GM10266 (cell line): ENCODE data around the gene SCARB1.

Experiments
- DNase-seq: peaks from one replicate; pipeline ENCODE4 v3.0.0; 2012; ENCODE audit errors: extremely low spot score
- CTCF ChIP-seq: IDR thresholded peaks from 2 replicates; pipeline ENCODE4 v1.5.1; 2012; ENCODE audit warnings: mild to moderate bottlenecking, low read depth; ENCODE audit not compliant: control insufficient read depth, insufficient read depth; ENCODE audit errors: missing control alignments

The SCARB1 gene

DNA sequence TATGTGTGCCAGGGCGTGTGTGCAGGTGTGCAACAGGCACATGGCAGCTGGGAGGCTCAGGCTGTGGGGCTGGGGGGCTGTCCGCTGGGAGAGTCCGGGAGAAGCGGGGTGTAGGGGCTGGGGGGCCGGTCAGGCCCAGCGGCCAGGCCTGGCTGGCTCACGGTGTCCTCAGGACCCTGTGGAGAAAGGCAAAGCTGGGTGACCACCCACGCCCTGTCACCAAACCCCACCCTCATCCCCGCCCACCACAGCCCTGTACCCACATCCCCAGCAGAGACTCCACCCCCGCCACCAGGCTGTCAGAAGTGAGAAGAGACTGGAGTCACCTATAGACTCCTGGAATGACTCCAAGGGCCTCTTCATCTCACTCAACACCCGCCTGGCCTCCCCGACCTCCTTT, 85.3 kb downstream of the SCARB1 start:
- peak; percentile 55 for DNase-seq

GRCh38 chr12:124777399-124778372, 86.0 kb downstream of the SCARB1 start:
- DNase-seq = no peak
- no peak for TF ChIP-seq CTCF

More for the DNA sequence above, 85.3 kb downstream of the SCARB1 start:
- no peak for TF ChIP-seq CTCF

DNA sequence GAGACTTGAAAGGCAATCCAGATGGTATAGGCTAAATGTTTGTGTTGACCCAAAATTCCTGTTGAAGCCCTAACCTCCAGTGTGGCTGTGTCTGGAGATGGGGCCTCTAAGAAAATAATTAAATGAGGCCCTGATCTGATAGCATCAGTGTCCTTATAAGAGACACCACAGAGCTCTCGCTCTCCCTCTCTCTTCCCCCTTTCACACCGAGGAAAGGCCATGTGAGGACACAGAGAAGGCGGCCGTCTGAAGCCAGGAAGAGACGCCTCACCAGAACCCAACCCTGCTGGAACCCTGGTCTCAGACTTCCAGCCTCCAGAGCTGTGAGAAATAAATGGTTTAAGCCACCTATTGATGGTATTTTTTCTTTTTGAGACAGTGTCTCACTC, 87.5 kb downstream of the SCARB1 start:
- no peak for DNase-seq
- TF ChIP-seq CTCF = no peak

- peak; percentile 86 for DNase-seq
These were observed 89.0 kb downstream of the SCARB1 start for GRCh38 chr12:124774462-124775167.

GRCh38 chr12:124774054-124774461, 89.6 kb downstream of the SCARB1 start:
- no peak for TF ChIP-seq CTCF

More at GRCh38 chr12:124774462-124775167, 89.0 kb downstream of the SCARB1 start:
- no peak for TF ChIP-seq CTCF

GRCh38 chr12:124772289-124773170, 91.1 kb downstream of the SCARB1 start:
- TF ChIP-seq CTCF = no peak

More at GRCh38 chr12:124774054-124774461, 89.6 kb downstream of the SCARB1 start:
- DNase-seq = peak; percentile 73

More at GRCh38 chr12:124772289-124773170, 91.1 kb downstream of the SCARB1 start:
- DNase-seq = no peak
